GM19351 (cell line): ENCODE results near the gene LSM8.
"Not testable (repeated sequence)": the region's sequence is repeated elsewhere in the genome, so short reads cannot be mapped to it uniquely, and the experiment has no call there.

ENCODE experiments used
- ATAC-seq: cut with Tn5 transposase; IDR thresholded peaks from one replicate; pipeline ENCODE4 v1.9.1; 2021; ENCODE audit warnings: mild to moderate bottlenecking, moderate library complexity; ENCODE audit not compliant: unreplicated experiment

LSM8 gene

DNA sequence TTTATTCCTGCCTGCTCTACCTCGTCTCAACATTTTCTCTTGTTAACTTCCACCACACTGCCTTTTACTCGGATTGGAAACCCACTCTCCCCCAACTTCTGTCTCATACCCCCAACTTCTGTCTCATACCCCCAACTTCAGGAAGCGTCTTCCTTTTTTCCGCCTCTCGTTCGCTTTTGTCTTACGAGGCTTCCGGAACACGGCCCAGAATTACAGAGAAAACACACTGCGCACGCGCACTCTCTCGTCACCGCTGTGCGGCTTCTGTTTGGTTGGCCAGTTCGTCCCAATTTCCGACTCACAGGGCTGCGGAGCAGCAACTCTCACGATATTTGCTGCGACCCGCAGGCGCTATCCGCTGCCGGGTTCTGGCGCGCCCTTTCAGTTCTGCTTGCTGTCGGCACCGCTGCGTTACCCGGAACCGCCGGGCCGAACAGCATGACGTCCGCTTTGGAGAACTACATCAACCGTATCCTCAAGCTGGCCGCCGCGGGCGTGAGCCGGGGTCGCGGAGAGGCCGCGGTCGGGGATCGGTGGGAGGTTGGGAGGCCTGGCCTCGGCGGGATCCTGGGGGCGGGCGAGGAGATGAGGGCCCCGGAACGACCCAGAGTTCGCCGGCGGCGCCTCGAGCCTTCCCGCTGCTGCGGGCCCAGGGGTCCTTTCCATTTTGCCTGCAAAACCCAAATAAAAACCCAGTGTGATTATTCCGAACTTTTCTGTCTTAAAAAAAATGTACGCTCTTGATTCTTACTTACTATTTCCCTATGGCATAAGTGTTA lies at the start of gene LSM8:
Gene LSM8, plus strand, starts transcription at position 379 of the 779 bp plus-strand sequence. Its CDS starts 60 bp downstream, at position 439.
- ATAC-seq, result peak; percentile 94

DNA sequence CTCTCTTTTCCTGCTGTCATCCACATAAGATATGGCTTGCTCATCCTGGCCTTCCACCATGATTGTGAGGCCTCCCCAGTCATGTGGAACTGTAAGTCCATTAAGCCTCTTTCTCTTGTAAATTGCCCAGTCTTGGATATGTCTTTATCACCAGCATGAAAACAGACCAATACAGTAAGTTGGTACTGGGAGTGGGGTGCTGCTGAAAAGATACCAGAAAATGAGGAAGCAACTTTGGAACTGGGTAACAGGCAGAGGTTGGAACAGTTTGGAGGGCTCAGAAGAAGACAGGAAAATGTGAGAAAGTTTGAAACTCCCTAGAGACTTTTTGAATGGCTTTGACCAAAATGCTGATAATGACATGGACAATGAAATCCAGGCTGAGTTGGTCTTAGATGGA lies 49.5 kb upstream of the LSM8 start:
- not testable (repeated sequence) for ATAC-seq

DNA sequence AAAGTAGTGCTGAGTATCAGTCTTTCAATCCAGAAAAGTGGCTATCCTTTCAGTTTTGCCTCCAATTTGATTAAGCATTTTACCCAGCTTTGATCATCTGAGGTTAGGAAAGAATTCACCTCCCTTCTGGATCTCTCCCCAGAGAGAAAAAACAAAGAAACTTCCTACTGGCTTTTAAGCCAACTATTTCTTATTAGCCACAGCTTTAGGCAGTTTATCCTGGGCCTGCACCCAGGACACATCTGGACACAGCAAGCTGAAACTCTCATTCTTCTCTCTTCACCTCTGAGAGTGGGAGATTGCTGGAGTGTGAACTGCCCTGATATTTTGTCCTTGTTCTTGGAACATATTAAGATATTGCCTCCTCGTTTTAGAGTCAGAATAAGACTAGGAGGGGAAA lies 43.5 kb upstream of the LSM8 start:
- ATAC-seq, result no peak

DNA sequence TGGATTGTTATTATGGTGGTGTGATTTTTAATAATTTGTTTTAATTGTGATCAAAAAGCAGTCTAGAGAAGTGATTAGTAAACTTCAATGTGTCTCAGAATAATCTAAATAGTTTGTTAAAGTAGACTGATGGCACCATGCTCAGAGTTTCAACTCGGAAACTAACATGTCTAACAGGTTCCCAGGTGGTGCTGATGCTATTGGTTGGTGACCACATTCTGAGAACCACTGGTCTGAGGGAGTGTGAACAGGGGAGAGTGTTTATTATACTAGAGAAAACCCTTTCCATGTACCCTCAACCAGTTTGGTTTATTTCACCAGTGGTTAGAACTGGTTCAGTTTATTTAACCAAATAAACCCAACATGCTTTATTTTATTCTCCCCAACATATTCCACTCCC lies 42.0 kb upstream of the LSM8 start:
- ATAC-seq, result no peak

DNA sequence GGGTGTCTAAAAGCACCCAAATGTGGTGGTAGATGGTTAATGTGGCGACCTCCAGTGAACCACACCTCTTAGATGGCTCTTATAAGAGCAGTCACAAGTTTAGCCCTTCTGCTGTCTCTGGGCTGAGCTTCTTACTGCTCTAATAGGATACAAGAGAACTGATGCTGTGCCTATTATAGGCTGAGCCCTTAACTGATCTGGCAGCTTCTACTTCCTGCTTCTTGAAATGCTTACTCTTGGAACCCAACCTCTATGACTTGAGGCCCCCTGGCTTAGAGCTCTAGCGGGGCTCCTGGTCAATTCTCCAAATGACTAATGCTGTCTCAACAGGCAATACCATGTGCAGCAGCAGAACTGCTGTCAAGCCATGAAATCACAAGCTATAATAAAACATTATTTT lies 35.0 kb upstream of the LSM8 start:
- peak; percentile 75 for ATAC-seq

DNA sequence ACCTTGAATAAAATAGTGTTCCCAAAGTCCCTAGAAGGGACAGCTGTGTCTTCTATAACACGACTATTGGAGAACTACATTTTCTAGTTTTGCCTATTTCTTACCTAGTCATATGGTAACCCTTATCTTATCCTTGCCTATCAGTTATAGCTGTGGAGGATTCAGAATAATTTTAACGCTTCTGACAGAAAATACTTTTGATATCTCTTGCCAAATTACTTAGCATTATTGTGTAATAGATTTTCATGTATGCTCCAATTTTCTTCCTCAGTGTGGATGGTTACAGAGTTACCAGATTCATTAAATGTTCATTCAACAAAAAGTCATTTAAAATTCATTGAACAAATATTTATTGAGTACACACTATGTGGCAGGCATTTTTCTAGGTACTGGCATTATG lies 34.6 kb upstream of the LSM8 start:
- no peak for ATAC-seq

DNA sequence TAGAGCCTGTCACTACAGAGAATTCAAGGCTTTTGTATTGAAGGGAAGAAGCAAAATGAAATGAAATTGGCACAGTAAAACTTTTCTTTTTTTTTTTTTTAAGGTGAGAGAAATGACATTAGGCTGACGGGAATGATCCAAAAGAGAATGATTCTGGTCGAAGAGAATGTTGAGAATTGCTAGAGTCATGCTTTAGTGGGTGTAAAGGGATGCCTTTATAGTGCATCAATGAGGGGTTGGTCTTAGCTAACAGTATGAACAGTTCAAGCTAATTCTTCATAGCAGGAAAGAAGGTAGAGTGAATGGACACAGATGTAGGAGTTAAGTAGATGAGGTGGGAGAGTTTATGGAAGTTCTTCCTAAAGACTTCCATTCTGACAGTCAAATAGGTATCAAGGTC lies 32.3 kb upstream of the LSM8 start:
- ATAC-seq, result no peak

DNA sequence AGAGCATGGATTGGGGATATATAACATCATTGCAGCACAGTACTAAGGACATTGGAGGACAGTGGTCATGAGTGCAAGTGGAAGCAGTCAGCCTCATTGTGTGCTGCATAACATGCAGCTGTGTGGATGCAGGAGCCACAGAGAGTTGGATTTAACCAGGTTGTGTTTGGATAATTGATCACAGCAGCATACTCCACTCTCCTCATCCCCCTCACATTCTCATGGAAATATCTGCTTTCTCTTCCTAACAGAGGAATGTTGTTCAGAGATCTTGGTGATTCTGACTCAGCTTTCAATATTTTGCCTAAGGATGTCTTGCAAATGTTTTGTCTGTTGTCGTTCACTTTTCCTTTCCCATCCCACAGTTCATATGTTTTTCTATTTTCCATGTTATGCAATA lies 31.8 kb upstream of the LSM8 start:
- no peak for ATAC-seq

DNA sequence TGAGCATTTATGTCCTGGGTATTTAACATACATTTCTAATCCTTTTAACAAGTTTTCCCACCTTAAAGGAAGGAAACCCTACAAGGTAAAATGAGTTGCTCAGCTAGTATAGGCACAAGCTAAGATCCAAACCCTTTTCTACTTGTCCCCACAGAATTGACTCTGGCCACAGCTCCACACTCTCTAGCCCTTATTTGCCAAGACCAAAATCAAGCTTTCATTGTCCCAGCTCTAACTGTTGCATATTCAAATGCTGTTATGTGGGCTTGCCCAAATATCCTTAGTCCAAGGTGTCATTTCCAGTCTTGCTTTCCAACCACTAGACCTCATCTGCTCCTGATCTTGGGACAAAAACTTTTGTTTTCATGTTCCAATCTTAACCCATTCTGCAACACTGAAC lies 31.3 kb upstream of the LSM8 start:
- ATAC-seq, result no peak

DNA sequence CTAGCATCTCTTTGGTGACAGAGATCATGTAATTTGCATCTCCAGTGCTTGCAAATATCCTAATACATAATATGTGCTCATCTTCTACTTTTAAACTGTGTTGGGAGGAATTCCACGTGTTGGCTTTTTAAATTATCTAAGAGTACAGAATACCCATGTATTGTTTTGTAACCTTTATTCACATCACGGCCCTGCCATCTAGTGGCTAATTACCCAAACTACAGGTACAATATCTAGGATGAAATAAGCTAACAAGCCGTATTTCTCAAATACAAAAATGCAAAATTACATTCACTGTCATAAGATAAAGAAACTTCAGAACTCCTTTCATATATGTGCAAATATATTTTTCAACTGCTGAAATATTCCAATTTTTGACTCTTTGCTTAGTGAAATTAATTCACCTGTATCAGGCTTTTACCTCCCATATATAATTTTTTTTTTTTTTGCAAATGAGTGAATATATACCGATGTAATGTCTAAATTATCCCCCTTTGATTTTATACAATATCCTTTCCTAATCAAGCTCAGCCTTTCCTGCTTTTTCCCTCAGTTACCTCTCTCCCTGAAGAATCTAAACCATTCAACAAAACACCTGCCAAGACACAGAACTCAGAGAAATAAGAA lies 30.3 kb upstream of the LSM8 start:
- ATAC-seq, result peak; percentile 57

DNA sequence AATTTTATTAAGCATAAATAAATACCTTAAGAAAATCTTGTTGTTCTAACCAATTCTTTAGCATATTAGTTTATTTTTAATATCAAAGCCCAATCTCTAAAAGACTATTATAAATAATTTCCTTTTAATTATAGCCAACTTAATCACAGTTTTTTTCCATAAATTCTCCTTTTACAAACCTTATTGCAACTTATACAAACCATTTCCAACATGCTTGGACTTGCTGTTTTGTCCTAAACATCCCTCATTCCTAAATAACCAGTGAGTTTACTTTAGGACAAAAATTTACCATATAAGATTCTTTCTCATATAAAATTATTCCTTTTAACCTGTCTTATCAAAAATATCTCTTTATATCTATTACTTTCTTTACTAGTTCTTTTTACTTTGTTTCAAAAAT lies 25.2 kb upstream of the LSM8 start:
- no peak for ATAC-seq

DNA sequence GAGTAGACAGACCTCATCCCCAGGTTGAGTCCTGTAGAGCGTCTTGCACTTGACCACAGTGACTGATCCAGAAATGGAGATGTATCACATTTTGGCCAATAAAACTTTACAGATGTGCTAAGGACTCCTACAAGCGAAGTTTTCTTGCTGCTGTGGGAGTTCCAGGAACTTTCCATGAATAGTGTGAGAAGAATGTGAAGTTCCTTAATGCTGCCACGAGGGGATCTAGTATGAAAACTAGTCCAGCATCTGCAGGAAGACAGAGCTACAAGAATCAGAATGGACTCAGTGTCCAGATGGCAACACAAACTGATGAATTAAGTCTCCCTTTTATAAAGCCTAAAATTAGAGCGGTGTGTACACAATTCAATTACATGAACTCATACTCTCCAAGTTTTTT lies 14.8 kb upstream of the LSM8 start:
- ATAC-seq, result no peak

DNA sequence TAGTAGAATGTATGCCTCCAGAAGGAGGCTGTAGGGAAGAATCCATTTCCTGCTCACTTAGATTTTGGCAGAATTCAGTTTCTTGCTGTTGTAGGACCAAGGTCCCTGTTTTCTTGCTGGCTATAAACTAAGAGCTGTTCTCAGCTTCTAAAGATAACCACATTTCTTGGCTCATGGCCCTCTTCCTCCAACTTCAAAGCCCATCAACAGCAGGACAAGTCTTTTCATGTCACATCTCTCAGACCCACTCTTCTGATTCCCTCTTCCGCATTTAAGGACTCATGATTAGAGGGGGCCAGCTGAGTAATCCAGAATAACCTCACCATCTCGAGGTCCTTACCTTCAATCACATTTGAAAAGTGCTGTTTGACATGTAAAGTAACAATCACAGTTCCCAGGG lies 8.2 kb upstream of the LSM8 start:
- ATAC-seq, result no peak

DNA sequence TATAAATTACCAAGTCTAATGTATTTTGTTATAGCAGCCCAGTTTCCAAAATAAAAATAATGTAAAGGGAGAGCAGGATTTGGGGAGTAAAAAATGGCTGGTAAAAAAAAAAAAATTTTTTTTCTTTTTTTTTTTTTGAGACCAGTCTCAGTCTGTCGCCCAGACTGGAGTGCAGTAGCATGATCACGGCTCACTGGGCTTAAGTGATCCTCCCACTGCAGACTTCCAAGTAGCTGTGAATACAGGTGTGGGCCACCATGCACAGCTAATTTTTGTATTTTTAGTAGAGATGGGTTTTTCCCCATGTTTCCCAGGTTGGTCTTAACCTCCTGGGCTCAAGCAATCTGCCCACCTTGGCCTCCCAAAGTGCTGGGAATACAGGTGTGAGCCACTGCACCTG lies 4.8 kb upstream of the LSM8 start:
- ATAC-seq, result no peak

DNA sequence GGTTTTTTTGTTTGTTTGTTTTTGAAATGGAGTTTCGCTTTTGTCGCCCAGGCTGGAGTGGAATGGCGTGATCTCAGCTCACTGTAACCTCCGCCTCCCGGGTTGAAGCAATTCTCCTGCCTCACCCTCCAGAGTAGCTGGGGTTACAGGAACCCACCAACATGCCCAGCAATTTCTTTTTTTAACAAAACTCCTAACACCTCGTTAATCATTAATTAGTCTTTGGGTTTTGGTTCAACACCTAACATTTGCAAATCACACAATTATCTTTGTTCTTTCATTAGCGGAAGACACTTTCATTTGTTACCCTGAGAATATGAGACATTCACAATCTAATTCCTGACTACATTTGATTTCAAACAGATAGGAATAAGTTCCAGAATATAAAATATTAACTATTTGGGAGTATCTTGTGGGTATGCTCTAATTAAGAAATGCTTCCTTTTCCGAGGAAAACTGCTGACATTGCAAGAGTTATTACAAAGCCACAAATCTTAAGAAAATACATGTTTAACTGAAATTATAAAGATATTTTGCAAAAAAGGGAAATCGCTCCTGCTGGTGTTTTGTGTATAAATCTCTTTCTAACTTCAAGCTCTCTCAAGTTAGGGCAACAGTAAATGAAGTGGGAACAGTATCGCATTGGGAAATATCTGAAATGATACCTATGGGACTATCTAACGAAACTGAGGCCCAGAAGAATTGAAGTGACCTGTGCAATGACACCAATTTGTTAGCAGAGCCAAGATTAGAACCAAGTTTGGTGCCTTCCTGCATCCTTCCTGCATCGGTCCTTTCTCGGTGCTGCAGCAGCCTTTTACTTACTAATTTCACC lies 1.2 kb upstream of the LSM8 start:
- no peak for ATAC-seq

DNA sequence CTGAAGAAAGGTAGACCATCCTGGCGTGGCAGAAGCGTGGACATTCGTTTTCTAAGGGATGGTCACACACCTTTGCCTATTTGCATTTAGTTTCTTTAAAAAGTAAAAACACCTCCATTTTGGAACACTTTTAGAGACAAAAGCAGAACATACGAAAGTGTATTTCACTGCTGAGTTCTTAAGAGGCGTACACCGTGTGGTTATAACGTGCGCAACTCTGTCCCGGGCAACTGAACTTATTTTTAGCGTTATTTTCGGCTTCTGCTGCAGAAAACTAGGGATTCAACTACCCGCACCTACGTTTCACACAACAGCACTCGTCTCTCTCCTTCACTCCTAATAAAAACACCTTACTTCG lies 557 bp upstream of the LSM8 start:
- peak; percentile 1 for ATAC-seq

DNA sequence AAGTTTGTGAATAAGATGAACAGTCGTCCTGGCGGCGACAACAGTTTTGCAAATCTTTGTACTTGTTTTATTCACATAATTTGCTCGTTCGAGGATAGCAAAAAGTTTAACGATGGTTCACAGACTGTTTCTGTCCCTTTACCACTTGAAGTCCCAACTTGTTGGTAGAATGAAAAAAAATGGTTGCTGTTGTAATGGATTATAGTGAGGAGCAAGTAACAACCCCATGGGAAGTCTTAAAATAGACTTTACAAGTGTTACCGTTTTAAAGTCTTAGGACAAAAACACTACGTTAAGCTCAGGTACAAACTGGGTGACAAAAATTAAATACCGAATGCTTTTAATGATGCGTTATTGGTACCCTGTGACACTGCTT lies 589 bp downstream of the LSM8 start:
- no peak for ATAC-seq

DNA sequence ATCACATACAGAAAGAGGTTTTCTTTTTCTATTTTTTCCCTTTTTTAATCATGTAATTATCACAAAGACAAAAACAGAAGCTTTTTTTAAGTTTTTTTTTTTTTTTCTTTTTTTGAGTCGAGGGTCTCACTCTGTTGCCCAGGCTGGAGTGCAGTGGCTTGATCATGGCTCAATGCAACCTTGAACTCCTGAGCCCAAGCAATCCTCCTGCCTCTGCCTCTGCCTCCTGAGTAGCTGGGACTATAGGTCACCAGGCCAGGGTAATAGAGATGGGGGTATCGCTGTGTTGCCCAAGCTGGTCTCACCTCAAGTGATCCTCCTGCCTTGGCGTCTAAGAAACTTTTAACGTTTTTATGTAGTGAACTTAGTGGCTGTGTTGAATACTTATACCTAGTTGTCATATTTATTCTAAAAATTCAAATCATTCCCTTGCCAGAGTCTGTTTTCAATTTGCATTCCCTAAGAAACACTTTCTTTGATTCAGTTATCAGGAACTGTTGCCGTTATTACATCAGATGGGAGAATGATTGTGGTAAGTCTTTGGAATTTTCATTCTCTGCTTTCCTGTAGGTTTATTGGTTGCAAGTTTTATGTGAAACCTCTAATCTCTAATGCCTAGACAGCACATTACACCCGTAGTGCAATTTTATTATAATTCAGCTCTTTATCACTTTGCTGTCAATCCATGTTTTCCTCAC lies 1.3 kb downstream of the LSM8 start:
- ATAC-seq, result no peak

DNA sequence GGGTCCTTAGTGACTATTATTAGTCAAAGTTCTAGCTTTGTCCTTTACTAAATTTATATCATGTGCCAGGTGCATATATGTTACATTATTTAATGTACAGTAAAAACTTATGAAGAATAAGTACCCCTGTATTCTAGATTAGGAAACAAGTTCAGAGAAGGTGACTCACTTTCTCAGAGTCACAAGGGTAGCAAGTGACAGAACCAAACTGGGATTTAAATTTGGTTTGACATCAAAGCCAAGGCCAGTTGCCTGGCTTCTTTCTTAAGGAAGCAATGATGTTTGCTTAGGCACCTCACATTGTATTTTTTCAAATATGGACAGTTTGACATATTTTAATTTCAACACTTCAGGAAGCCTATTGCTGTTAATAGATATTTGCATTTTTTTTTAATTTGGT lies 2.5 kb downstream of the LSM8 start:
- no peak for ATAC-seq

DNA sequence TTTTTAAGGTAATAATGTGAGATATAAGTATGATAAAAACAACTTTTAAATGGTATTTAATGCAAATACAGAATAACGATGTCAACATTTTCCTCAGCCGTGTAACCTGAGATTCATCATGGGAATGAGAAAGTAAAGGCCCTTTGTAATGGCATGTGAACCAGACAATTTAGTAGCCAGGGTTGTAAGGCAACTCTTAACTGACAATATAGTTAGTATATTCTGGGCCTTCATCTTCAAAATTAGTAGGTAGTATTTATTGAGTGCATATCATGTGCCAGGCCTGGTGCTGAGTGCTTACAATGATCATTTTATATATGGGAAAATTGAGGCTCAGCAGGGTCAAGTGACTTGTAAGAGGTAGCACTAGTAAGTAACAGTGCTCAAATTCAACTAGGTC lies 10.6 kb downstream of the LSM8 start:
- ATAC-seq, result no peak

DNA sequence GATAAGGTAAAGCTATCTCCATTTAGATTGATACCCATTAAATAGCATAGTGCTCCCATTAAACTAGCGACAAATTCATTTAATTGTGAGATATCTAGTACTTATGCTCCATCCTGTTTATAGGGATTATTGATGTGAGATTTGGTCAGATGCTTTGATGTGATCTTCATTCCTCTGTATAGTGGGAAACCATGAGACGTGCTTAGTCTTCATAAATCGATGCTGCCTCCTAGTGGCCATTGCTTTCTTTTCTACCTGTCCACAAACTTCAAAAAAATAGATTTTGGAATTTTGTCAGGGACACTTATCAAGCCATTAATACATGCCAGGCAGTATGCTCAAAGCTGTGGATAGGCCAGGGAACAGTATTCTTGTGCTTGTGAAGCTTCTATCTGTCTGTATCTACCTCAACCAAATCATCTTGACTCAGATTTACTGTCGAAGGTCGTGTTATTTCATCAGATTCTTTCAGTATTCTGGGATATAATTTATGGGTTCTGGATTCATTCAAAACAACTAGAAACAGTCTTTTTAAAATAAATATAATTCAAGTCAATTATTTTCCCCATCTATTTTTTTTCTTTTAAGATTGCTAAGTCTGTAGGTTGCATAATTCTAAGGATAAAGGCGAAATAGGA lies 12.0 kb downstream of the LSM8 start:
- peak; percentile 77 for ATAC-seq
